Measurements from ENCODE around the gene COMMD7. TPM values are rescaled to one million over a fixed set of nuclear protein-coding genes. Genes with fewer than 3 reads are reported as not detected.
"Not testable (repeated sequence)": the region's sequence is repeated elsewhere in the genome, so short reads cannot be mapped to it uniquely, and the experiment has no call there.

COMMD7 gene
- total RNA-seq, 4 donors from 2014 or later: 30.2 to 55.8 (median 42.6) TPM

GRCh38 chr20:32718749-32719348 is 24.4 kb downstream of the COMMD7 start:
- no peaks in the 10 kb centered on the region for H3K27me3 ChIP-seq
- 57 to 83% methylated on average over 2 to 3 of the region's 3 CpGs for WGBS, 2 donors
- no peaks in the 10 kb centered on the region for H3K9me3 ChIP-seq
- peak; percentile 51 to 56 for DNase-seq
- TF ChIP-seq POLR2A (IDR thresholded peaks at IDR 0.05) (no peak), CTCF (IDR thresholded peaks at IDR 0.05) (no peak)
- H3K36me3 ChIP-seq: peaks cover 3 to 4% of the 10 kb centered on the region in 2 donors
- intact Hi-C loops (cut with DNase I): no loop called here
- H3K27ac ChIP-seq: peak overlapping the region; percentile 36 to 65 (median 60)
- H3K4me1 ChIP-seq: peaks cover 20% of the 10 kb centered on the region in 2 donors
- no peak overlapping the region for H3K4me3 ChIP-seq (replicated peaks in 1 of 3)

- TF ChIP-seq CTCF (IDR thresholded peaks at IDR 0.05) (no peak), POLR2A (IDR thresholded peaks at IDR 0.05) (no peak)
- intact Hi-C loops (cut with DNase I): no loop called here
- Histone ChIP-seq H3K27ac (no peak overlapping the region), H3K36me3 (no peaks in the 10 kb centered on the region), H3K4me3 (replicated peaks in 1 of 3) (no peak overlapping the region), H3K9me3 (no peaks in the 10 kb centered on the region), H3K4me1 (peaks cover 25 to 32% of the 10 kb centered on the region in 2 donors), H3K27me3 (no peaks in the 10 kb centered on the region)
- no peak for DNase-seq
- 82 to 88% methylated on average over 4 of the region's 4 CpGs for WGBS, 2 donors
Observed at GRCh38 chr20:32711346-32711745, 31.9 kb downstream of the COMMD7 start.

GRCh38 chr20:32709632-32710121 is 33.6 kb downstream of the COMMD7 start:
- intact Hi-C loops (cut with DNase I): no loop called here
- H3K27me3 ChIP-seq: no peaks in the 10 kb centered on the region
- WGBS, 2 donors: 32 to 54% methylated on average over 5 of the region's 5 CpGs
- H3K4me1 ChIP-seq: peaks cover 25 to 32% of the 10 kb centered on the region in 2 donors
- no peak overlapping the region for H3K4me3 ChIP-seq (replicated peaks in 1 of 3)
- DNase-seq: peak in 1 of 2 donors; percentile 30
- H3K9me3 ChIP-seq: no peaks in the 10 kb centered on the region
- H3K36me3 ChIP-seq: peaks cover 4% of the 10 kb centered on the region in 2 donors
- H3K27ac ChIP-seq: peak overlapping the region; percentile 65 to 77 (median 68)
- TF ChIP-seq POLR2A (IDR thresholded peaks at IDR 0.05): no peak

- intact Hi-C loops (cut with DNase I); H3K9me3 ChIP-seq; H3K4me3 ChIP-seq (replicated peaks in 1 of 3); H3K27me3 ChIP-seq; H3K36me3 ChIP-seq: not testable (repeated sequence)
- 54 to 61% methylated on average over 15 of the region's 15 CpGs for WGBS, 2 donors
- Histone ChIP-seq H3K4me1 (peaks cover 25 to 32% of the 10 kb centered on the region in 2 donors), H3K27ac (peak overlapping the region; percentile 65 to 77 (median 68))
- peak; percentile 58 to 65 for DNase-seq
Observed at GRCh38 chr20:32709029-32709631, 34.1 kb downstream of the COMMD7 start.

- whole genome bisulfite sequencing, 2 donors: 68 to 75% methylated on average over 5 of the region's 5 CpGs
- Histone ChIP-seq H3K27me3 (no peaks in the 10 kb centered on the region), H3K27ac (peak overlapping the region in 2 of 3 donors; percentile 68 to 77), H3K36me3 (peaks cover 19 to 20% of the 10 kb centered on the region in 2 donors), H3K4me1 (peaks cover 25 to 32% of the 10 kb centered on the region in 2 donors), H3K9me3 (no peaks in the 10 kb centered on the region), H3K4me3 (replicated peaks in 1 of 3) (no peak overlapping the region)
- DNase-seq: no peak
- intact Hi-C loops (cut with DNase I): no loop called here
- TF ChIP-seq CTCF (IDR thresholded peaks at IDR 0.05): no peak
- TF ChIP-seq POLR2A (IDR thresholded peaks at IDR 0.05): no peak
Observed at GRCh38 chr20:32707691-32708581, 35.3 kb downstream of the COMMD7 start.
